IMR-90 (cell line): ENCODE data around the gene ATP10D.

Experiments
- TF ChIP-seq, protein P1 (sequence below): fragments of 150-350 bp; IDR thresholded peaks from 2 replicates; pipeline ENCODE4 v1.6.1; 2017; ENCODE audit warnings: mild to moderate bottlenecking, antibody characterized with exemption, low read length, low read depth
- TF ChIP-seq, protein P2 (sequence below): conservative IDR thresholded peaks from 2 replicates; pipeline ENCODE4 v1.5.1; 2012; ENCODE audit warnings: mild to moderate bottlenecking, low read depth, low read length, improper control_type of control experiment

DNA sequence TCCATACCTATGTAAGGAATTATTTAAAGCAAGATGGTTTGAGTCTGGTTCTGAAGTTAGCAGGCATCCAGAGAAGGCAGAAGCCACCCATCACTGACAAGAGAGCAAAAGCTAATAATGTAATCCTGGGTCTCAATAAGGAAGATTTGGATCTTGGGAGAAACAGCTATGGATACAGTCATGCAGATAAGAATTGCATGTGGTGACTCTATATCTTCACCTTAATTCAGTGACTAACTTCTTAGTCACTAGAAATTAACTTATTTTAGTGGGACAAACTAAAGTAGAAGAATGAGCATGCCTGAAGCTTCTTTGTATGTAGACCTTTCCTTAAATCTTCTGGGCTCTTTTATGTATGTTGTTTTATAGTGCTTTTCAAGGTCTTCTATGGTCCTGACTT is 66.6 kb downstream of the ATP10D start:
- TF ChIP-seq, protein P1, sequence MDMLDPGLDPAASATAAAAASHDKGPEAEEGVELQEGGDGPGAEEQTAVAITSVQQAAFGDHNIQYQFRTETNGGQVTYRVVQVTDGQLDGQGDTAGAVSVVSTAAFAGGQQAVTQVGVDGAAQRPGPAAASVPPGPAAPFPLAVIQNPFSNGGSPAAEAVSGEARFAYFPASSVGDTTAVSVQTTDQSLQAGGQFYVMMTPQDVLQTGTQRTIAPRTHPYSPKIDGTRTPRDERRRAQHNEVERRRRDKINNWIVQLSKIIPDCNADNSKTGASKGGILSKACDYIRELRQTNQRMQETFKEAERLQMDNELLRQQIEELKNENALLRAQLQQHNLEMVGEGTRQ = no peak
- TF ChIP-seq, protein P2, sequence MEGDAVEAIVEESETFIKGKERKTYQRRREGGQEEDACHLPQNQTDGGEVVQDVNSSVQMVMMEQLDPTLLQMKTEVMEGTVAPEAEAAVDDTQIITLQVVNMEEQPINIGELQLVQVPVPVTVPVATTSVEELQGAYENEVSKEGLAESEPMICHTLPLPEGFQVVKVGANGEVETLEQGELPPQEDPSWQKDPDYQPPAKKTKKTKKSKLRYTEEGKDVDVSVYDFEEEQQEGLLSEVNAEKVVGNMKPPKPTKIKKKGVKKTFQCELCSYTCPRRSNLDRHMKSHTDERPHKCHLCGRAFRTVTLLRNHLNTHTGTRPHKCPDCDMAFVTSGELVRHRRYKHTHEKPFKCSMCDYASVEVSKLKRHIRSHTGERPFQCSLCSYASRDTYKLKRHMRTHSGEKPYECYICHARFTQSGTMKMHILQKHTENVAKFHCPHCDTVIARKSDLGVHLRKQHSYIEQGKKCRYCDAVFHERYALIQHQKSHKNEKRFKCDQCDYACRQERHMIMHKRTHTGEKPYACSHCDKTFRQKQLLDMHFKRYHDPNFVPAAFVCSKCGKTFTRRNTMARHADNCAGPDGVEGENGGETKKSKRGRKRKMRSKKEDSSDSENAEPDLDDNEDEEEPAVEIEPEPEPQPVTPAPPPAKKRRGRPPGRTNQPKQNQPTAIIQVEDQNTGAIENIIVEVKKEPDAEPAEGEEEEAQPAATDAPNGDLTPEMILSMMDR = no peak
